ENCODE results near the gene ABLIM2. TPM values are rescaled to one million over a fixed set of nuclear protein-coding genes. Genes with fewer than 3 reads are reported as not detected.

Gene ABLIM2
- total and polyA plus RNA-seq, 2 of the 13 experiments (the other 11 are each of a cell fraction or from before 2014, with no cell fraction given), result 0.20 to 0.37 TPM

DNA sequence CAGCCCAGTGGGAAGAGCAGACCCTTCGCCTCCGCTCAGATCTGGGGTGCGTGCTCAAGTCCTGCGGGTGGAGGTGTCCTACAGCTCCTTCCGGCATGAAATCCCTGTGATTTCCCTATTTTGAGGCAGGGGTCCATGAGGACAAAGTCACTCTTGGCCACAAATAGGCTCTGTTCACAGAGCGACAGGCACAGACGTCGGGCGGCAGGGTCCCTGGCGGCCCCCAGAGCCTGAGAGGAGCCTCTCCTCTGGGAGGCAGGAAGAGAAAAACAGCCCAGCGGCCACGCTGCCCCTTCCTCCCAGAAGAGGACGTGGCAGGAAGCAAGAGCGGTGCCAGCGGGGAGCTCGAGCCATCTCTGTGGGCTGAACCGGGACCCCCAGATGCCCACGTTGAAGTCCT, 38.7 kb downstream of the ABLIM2 start (continued):
- TF ChIP-seq, protein P1, sequence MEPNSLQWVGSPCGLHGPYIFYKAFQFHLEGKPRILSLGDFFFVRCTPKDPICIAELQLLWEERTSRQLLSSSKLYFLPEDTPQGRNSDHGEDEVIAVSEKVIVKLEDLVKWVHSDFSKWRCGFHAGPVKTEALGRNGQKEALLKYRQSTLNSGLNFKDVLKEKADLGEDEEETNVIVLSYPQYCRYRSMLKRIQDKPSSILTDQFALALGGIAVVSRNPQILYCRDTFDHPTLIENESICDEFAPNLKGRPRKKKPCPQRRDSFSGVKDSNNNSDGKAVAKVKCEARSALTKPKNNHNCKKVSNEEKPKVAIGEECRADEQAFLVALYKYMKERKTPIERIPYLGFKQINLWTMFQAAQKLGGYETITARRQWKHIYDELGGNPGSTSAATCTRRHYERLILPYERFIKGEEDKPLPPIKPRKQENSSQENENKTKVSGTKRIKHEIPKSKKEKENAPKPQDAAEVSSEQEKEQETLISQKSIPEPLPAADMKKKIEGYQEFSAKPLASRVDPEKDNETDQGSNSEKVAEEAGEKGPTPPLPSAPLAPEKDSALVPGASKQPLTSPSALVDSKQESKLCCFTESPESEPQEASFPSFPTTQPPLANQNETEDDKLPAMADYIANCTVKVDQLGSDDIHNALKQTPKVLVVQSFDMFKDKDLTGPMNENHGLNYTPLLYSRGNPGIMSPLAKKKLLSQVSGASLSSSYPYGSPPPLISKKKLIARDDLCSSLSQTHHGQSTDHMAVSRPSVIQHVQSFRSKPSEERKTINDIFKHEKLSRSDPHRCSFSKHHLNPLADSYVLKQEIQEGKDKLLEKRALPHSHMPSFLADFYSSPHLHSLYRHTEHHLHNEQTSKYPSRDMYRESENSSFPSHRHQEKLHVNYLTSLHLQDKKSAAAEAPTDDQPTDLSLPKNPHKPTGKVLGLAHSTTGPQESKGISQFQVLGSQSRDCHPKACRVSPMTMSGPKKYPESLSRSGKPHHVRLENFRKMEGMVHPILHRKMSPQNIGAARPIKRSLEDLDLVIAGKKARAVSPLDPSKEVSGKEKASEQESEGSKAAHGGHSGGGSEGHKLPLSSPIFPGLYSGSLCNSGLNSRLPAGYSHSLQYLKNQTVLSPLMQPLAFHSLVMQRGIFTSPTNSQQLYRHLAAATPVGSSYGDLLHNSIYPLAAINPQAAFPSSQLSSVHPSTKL (CRISPR knock-in tag; IDR thresholded peaks at IDR 0.05), result no peak

DNA sequence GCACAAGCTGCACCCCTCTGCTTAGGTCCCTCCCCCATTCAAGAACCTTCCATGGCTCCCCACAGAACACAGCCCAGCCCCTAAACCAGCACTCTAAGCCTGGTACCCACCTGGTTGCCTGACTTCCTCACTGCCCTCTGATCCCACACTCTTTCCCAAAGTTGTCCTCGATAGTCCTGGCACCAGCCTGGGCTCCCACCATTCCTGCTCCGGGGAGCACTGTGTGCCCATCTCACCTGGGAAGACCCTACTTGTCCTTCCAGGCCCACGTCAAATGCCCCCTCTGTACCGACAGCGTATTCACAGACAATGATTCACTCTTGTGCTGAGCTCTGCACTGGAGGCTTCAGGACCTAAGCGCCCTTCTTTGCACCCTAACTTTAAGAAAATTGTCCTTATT, 40.1 kb downstream of the ABLIM2 start:
- H3K36me3 ChIP-seq (replicated peaks in 1 of 2; ENCODE audit: control insufficient read depth in 1 of 2, insufficient read depth in 2 of 2, low read length in 2 of 2), result no peaks in the 10 kb centered on the region
- CTCF ChIA-PET (ENCODE audit: low intra/inter-chr PET ratio, low total read pairs), result no interaction called here
- no peaks in the 10 kb centered on the region for H3K9me3 ChIP-seq (ENCODE audit: low read length)
- intact Hi-C loops (cut with micrococcal nuclease; ENCODE audit: unreplicated experiment) (no loop called here), in situ Hi-C loops (cut with HindIII; ENCODE audit: extremely low pct_ligation_motif_present, low pct_unique_long_range_greater_than_20kb) (no loop called here)
- TF ChIP-seq ZNF678 (CRISPR knock-in tag; IDR thresholded peaks at IDR 0.05), result no peak
- TF ChIP-seq GPN1 (CRISPR knock-in tag; IDR thresholded peaks at IDR 0.05; ENCODE audit: borderline replicate concordance), result no peak
- TF ChIP-seq ZNF101 (CRISPR knock-in tag; IDR thresholded peaks at IDR 0.05; ENCODE audit: borderline replicate concordance, low read depth), result no peak
- no peak for TF ChIP-seq ELF4 (CRISPR knock-in tag; IDR thresholded peaks at IDR 0.05; ENCODE audit: borderline replicate concordance)
- no peak for TF ChIP-seq SNAPC2 (CRISPR knock-in tag; IDR thresholded peaks at IDR 0.05)
- no peak for TF ChIP-seq ZNF460 (CRISPR knock-in tag; IDR thresholded peaks at IDR 0.05; ENCODE audit: borderline replicate concordance)
- no peak for TF ChIP-seq ZNF431 (CRISPR knock-in tag; IDR thresholded peaks at IDR 0.05; ENCODE audit: borderline replicate concordance, low read depth)
- no peak for TF ChIP-seq ZNF337 (CRISPR knock-in tag; IDR thresholded peaks at IDR 0.05; ENCODE audit: borderline replicate concordance, low read depth)
- no peak for TF ChIP-seq SIN3B (IDR thresholded peaks at IDR 0.05; ENCODE audit: low read length)
- TF ChIP-seq, protein P2, sequence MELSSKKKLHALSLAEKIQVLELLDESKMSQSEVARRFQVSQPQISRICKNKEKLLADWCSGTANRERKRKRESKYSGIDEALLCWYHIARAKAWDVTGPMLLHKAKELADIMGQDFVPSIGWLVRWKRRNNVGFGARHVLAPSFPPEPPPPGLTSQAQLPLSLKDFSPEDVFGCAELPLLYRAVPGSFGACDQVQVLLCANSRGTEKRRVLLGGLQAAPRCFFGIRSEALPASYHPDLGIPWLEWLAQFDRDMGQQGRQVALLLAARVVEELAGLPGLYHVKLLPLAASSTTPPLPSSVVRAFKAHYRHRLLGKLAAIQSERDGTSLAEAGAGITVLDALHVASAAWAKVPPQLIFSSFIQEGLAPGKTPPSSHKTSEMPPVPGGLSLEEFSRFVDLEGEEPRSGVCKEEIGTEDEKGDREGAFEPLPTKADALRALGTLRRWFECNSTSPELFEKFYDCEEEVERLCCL (CRISPR knock-in tag; IDR thresholded peaks at IDR 0.05; ENCODE audit: borderline replicate concordance), result no peak
- TF ChIP-seq SP5 (CRISPR knock-in tag; IDR thresholded peaks at IDR 0.05; ENCODE audit: borderline replicate concordance, low read depth), result no peak
- TF ChIP-seq ZFY (CRISPR knock-in tag; IDR thresholded peaks at IDR 0.05), result no peak
- no peak for TF ChIP-seq ZNF530 (CRISPR knock-in tag; IDR thresholded peaks at IDR 0.05; ENCODE audit: low read depth)
- TF ChIP-seq HNF4A (CRISPR knock-in tag; IDR thresholded peaks at IDR 0.05), result no peak
- no peak for TF ChIP-seq RXRA (CRISPR knock-in tag; IDR thresholded peaks at IDR 0.05)
- TF ChIP-seq PTBP1 (IDR thresholded peaks at IDR 0.05; ENCODE audit: low read depth, low read length, poor library complexity, severe bottlenecking), result no peak
- H3K9ac ChIP-seq (ENCODE audit: insufficient read depth, low read depth, low read length), result no peak overlapping the region
- POLR2A ChIA-PET, result no interaction called here
- no TSS peak for BruUV-seq (replicated peaks)
- H3K27ac ChIP-seq (ENCODE audit: extremely low read length, insufficient read depth, low read length), result no peak overlapping the region
- H3K79me2 ChIP-seq (ENCODE audit: insufficient read depth, low read length), result no peaks in the 10 kb centered on the region
- H3K27me3 ChIP-seq (ENCODE audit: control insufficient read depth in 1 of 2, insufficient read depth in 2 of 2, low read length in 2 of 2), result peaks cover 2 to 9% of the 10 kb centered on the region in 2 experiments
- H3K4me1 ChIP-seq (ENCODE audit: insufficient read depth, low read length), result peaks cover 18% of the 10 kb centered on the region
- H3K4me2 ChIP-seq (ENCODE audit: low read depth, low read length), result no peak overlapping the region
- no peak overlapping the region for H2AFZ ChIP-seq (ENCODE audit: low read length)
- H4K20me1 ChIP-seq (ENCODE audit: insufficient read depth, low read length), result no peaks in the 10 kb centered on the region
- no peak overlapping the region for H3K4me3 ChIP-seq (replicated peaks in 1 of 3; ENCODE audit: insufficient read depth in 1 of 3, low read depth in 2 of 3, low read length in 3 of 3)
- ATAC-seq (no peak), DNase-seq (ENCODE audit: low spot score) (no peak), FAIRE-seq (no peak)
- 17% methylated on average over 6 of the region's 6 CpGs for WGBS (ENCODE audit: low lambda C conversion rate)

All from HepG2 (cell line).